Glomerular endothelial cell (primary cell): ENCODE data around the gene ETV7. TPM values are rescaled to one million over a fixed set of nuclear protein-coding genes. Genes with fewer than 3 reads are reported as not detected.
"Not testable (repeated sequence)": the region's sequence is repeated elsewhere in the genome, so short reads cannot be mapped to it uniquely, and the experiment has no call there.

ENCODE experiments used
- DNase-seq: peaks from one replicate; pipeline ENCODE4 v3.0.0-alpha.2; 2011; ENCODE audit warnings: low read depth, low spot score; ENCODE audit errors: extremely low read depth
- total RNA-seq: library from RNA; depleted of rRNA; stranded (reverse); fragments of >200 nt; gene quantifications from 2 replicates; pipeline ENCODE4 v1.2.3, GENCODE V29; 2015

The ETV7 gene
- total RNA-seq, 1 donor from 2014 or later, result 2.5 TPM

GRCh38 chr6:36345681-36346466 is 41.6 kb downstream of the ETV7 start:
- no peak for DNase-seq

- DNase-seq, result no peak
Measured at GRCh38 chr6:36343109-36343680, 44.3 kb downstream of the ETV7 start.

- no peak for DNase-seq
Measured at GRCh38 chr6:36340618-36341454, 46.6 kb downstream of the ETV7 start.

GRCh38 chr6:36340306-36340617 is 47.2 kb downstream of the ETV7 start:
- no peak for DNase-seq

GRCh38 chr6:36339146-36339545 is 48.3 kb downstream of the ETV7 start:
- no peak for DNase-seq

- DNase-seq, result not testable (repeated sequence)
Measured at GRCh38 chr6:36338223-36338622, 49.2 kb downstream of the ETV7 start.

- DNase-seq, result no peak
Measured at GRCh38 chr6:36337814-36338213, 49.7 kb downstream of the ETV7 start.

GRCh38 chr6:36336779-36337241 is 50.7 kb downstream of the ETV7 start, which contains the start of gene BNIP5:
Gene BNIP5, minus strand, starts transcription at chr6:36336888. Its CDS starts 6,198 bp downstream, at chr6:36330690.
- no peak for DNase-seq

GRCh38 chr6:36336208-36336710 is 51.2 kb downstream of the ETV7 start:
- no peak for DNase-seq

- DNase-seq, result no peak
Measured at GRCh38 chr6:36335465-36336207, 51.8 kb downstream of the ETV7 start.

- no peak for DNase-seq
Measured at GRCh38 chr6:36334832-36335459, 52.5 kb downstream of the ETV7 start.

GRCh38 chr6:36333931-36334725 is 53.3 kb downstream of the ETV7 start:
- no peak for DNase-seq

GRCh38 chr6:36333171-36333895 is 54.1 kb downstream of the ETV7 start:
- no peak for DNase-seq

GRCh38 chr6:36331381-36331780 is 56.1 kb downstream of the ETV7 start:
- no peak for DNase-seq

GRCh38 chr6:36330366-36330765 is 57.1 kb downstream of the ETV7 start:
- no peak for DNase-seq

GRCh38 chr6:36329798-36330291 is 57.6 kb downstream of the ETV7 start:
- no peak for DNase-seq

- DNase-seq, result no peak
Measured at GRCh38 chr6:36328600-36328999, 58.9 kb downstream of the ETV7 start.

- DNase-seq, result no peak
Measured at GRCh38 chr6:36327919-36328236, 59.6 kb downstream of the ETV7 start.
